Suprapubic skin (tissue), 3 donors: Measurements from ENCODE around the gene COL16A1.

Experiments
- CTCF ChIP-seq, 2 donors: fragments of 200-600 bp in 1 of 2; fragments of 450-650 bp in 1 of 2; sonication (generic) in 1 of 2; IDR thresholded peaks; one replicate each; pipeline ENCODE4 v1.5.1; 2016 to 2019; ENCODE audit warnings: antibody characterized with exemption in 2 of 2, mild to moderate bottlenecking in 1 of 2, moderate library complexity in 1 of 2
- EP300 ChIP-seq: sonication (generic); formaldehyde crosslinking; IDR thresholded peaks from one replicate; pipeline ENCODE4 v1.6.1; 2017; ENCODE audit warnings: antibody characterized with exemption

DNA sequence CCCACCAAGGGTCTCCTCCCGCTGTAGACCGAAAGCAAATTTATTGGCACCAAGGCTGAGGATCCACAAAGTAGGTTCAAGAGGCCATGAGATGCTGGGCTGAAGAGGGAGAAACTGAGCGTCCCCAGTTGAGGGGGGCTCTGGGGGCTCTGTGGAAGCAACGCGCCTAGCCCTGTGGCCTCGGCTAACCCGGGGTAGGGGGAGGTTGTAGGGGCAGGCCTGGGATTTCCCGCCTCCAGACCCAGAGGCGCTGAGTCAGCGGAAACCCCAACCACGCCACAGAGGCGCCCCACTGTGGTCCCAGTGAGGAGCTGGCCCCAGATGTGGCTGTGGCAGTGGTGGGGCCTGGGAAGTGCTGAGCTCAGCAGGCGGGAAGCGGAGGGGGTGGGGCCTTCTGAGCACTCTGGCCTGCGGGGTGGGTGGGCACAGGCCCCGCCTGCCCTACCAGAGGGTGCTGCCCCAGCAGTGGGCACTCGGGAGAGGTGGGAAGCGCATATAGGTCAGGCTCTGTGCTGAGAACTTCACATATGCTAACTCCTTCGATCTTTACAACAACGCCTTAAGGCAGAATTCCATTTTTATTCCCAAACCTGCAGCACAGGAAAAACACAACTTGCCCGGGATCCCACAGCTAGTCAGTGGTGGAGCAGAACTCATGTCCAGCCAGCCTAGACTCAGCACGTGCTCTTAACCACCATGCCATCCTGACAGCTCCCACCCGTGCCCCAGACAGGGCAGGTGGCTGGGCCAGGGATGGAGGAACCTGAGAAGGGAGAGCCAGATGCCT, 1.5 kb upstream of the COL16A1 start:
- TF ChIP-seq CTCF (IDR thresholded peaks at IDR 0.05) (peak in 1 of 2 donors; percentile 25), EP300 (no peak)
